ENCODE data around the gene LYPD3.

The LYPD3 gene

DNA sequence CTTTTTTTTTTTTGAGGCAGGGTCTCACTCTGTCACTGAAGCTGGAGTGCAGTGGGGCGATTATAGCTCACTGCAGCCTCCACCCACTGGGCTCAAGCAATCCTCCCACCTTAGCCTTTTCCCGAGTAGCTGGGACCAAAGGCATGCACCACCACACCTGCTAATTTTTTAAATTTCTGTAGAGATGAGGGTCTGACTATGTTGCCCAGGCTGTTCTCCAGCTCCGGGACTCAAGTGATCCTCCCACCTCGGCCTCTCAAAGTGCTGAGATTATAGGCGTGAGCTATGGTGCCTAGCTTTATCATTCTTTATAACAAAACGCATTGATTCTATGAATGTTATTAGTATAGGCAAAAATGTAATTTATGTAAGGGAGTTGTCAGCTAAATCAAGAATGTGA is 17.9 kb upstream of the LYPD3 start:
- no peak for DNase-seq

DNA sequence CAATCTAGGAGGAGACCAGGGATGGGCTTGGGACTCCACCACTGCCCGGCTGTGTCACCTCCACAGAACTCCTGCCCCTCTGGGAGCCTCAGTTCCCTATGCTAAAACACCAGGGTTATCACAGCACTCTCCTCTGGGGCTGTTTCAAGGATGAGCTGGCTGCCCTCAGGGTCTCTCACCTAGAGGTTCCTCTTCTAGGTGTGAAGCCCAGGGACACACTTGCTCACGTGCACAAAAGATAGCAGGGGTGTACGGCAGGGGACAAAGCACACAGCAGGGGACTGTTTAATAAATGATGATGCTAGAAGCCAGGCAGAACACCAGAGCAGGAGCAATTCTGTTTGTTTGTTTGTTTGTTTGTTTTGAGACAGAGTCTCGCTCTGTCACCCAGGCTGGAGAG is 16.8 kb upstream of the LYPD3 start:
- DNase-seq: no peak

DNA sequence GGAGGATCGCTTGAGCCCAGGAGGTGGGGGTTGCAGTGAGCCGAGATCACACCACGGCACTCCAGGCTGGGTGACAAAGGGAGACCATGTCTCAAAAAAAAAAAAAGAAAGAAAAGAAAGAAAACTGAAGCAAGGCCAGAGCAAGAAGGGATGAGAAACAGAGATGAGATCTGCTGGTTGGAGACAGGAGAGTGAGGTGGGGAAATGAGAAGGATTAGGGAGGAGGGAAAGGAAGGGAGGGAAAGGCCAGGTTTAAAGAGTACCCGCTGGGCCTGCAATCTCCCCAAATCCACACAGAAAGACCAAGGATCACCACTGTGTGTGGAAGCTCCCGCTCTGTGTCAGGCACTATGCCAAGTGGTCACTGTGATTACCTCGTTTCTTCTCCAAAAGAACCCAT is 16.3 kb upstream of the LYPD3 start:
- DNase-seq: no peak

DNA sequence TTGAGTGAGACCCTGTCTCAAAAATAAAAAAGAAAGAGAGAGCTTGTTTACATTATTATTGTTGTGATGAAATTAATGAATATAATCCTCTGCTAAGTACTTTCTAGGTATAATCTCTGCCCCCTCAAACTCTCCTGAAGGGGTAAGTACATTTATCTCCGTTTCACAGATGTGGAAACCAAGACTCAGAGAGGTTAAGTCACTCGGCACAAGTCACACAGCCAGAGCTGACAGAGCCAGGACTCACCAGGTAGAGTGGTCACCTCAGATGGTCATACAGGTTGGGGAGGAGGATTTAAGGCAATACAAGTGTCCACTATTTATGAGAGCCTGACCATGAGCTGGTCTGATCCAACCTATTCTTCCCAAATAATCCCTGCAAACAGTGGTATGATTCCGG is 15.2 kb upstream of the LYPD3 start:
- DNase-seq: no peak

DNA sequence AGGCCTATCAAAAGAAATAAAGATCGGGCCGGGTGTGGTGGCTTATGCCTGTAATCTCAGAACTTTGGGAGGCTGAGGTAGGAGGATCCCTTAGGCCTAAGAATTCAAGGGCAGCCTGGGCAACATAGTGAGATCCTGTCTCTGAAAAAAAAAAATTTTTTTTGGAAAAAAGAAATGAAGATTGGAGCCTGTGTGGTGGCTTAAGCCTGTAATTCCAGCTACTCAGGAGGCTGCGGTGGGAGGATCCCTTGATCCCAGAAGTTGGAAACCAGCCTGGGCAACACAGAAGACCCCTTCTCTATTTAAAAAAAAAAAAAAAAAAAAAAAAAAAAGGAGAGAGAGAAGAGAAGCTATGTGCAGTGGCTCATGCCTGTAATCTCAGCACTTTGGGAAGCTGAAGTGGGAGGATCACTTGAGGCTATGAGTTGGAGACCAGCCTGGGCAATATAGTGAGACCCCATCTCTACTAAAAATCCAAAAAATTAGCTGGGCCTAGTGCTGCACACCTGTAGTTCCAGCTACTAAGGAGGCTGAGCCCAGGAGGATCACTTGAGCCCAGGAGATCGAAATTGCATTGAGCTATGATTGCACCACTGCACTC is 14.7 kb upstream of the LYPD3 start:
- DNase-seq: no peak

DNA sequence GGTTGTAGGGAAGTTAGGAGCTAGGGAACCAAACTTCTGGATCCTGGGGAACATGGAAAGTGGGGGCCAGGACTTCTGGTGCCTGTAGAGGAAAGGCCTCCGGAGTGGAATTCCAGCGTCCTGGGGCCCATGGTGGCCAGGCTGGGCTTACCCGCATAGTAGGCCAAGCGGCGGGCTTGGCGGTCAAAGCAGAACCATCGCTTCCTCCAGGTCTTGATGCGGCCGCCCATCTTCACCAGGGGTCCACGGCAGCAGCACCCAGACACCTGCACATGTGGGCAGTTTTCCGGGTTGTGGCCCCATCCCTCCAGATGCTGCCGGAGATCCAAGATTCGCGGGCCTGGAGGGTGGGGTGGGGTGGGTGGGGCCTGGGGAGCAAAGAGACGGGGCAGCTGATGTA is 13.8 kb upstream of the LYPD3 start:
- DNase-seq: no peak

DNA sequence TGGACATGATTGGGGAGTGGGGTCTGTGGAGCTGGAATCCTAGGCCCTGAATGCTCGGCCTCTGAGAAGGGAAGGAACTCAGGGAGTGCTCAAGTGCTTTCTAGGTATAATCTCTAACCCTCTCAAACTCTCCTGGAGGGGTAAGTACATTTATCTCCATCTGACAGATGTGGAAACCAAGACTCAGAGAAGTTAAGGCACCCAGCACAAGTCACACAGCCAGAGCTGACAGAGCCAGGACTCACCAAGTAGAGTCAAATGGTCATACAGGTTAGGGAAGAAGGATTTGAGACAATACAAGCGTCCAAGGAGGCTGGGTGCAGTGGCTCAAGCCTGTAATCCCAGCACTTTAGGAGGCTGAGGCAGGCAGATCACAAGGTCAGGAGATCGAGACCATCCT is 12.9 kb upstream of the LYPD3 start:
- DNase-seq: no peak

DNA sequence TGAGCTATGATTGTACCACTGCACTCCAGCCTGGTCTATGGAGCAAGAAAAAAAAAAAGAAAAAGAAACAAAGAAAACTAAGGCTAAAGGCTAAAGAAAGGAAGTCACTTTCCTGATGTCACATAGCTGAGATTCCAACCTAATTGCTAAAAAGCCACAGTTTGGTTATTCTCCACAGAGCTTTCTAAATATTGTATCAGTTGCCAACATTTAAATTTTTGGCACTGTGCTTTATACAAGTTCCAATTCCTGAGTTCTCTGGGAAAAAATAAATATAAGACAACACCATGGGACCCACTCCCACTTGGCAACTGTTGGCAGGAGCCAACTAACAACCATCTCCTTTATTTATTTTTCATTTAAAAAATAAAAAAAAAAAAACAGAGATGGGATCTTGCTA is 11.2 kb upstream of the LYPD3 start:
- no peak for DNase-seq

DNA sequence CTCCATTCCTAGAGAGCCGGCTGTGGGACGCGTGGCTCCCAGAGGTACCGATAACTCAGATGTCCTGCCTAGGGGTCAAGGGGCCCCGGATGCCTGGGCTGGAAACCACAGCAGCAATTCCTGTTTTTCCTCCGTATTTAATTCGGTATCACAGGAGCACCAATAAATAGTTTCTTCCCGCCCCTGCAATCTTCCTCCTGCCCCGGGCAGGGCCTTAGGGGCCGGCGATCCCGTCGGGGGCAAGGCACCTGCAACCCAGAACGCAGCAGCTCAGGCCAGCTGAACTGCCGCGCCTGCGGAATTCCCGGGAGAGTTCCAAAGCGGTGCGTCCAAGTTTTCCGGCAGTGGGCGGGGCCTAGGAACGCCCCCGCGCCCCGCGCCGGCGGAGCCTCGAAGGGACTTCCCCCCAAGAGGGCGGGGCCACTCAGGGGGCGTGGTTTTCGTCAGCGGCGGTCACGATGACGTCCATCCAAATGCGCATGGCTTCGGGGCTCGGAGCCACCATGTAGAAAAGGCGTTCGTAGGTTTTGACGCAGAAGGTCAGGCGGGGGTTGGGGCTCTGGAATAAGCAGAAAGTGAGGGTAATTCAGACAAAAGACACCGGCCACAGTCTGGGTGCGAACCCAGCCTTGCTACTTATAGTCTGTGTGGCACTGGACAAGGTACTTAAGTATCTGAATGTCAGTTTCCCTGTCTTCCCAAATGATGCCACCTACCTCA is 9.7 kb upstream of the LYPD3 start:
- DNase-seq: peak; percentile 64

DNA sequence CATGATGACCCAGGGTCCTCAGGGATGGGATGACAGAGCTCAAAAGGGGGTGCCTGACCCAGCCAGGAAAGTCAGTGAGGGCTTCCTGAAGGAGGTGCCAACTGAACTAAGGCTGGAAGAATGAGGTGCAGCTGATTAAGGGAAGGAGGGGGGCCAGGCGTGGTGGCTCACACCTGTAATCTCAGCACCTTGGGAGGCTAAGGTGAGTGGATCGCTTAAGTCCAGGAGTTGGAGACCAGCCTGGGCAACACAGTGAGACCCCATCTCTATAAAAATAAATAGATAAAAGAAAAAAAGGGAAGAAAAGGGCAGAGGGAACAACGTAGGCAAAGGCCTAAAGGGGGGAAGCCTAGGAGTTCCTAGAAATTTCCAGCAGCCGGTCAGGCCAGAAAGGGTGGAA is 9.1 kb upstream of the LYPD3 start:
- DNase-seq: no peak

DNA sequence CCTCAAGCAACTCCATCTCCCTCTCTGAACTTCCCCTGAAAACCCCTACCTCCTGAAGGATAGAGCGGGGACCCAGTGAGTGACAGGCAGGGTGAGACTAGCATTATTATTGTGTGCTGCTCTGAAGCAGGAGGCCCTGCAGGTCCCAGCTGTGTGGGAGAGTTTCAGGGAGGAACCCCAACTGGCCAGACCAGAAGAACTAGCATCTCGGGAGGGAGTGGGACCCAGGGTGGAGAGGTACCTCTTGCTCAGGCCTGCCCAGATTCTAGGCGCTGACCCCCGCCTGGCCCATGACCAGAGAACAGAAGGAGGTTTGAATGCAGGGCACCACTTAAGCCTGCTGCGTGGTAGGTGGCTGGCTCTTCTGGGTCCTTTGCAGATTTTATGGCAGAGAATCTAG is 5.7 kb upstream of the LYPD3 start:
- DNase-seq: no peak

DNA sequence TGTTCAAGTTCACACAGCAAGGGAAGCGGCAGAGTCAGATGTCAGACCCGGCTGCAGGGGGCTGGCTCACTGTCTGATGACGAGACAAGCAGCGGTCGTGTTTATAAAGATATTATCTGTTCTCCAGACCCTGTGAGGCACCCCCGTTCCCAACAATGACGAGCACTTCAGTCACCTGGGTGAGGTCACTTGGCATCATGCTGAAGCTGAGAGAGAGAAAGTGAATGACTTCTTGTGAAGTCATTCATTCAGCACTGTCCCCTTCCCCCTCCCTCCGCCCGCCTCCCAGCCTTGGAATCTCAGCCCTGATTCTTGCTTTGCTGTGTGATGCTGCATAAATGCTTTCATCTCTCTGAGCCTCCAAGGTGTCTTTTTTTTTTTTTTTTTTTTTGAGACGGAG is 4.9 kb upstream of the LYPD3 start:
- DNase-seq: no peak

DNA sequence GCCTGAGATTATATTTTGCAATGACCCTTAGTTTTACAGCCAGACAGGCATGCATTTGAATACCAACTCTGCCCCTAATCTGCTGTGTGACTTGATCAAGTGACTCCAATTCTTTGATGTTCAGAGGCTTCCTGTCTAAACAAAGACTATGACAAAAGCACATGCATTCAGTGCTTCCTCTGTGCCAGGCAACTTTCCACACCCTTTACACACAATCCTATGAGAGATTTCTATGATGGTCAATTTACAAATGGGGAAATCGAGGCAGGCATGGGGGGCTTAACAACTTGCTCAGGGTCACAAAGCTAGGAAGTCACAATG is 3.7 kb upstream of the LYPD3 start:
- DNase-seq: no peak

DNA sequence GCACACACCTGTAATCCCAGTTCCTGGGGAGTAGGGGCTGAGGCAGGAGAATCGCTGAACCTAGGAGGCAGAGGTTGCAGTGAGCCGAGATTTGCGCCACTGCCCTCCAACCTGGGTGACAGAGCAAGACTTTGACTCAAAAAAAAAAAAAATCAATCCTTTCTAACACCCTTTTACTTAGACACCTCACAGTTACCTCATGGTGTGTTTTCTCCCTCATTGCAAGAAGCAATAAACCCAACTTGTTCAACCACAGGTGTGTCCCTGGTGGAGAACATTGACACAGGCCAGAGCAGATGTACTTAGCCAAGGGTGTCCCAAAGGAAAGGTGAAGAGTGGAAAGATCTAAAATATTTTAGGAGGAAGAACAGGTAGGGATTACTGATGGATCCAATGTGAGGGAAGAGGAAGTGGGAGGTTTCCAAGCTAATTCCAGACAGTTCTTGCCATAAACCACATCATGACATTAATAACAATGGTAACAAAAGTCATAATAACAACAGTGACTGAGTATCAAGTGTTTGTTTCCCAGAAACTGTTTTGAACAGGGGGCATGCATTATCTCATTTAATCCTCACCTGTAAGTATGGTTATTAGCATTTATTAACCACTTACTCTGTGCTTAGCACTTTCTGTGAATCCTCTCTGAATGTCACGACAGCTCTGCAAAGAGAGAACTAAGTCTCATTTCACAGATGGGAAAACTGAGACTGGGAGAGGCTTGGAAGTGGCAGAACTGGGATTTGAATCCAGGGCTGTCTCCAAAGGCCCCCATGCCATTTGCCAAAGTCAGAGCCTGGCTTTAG is 3.1 kb upstream of the LYPD3 start:
- no peak for DNase-seq

DNA sequence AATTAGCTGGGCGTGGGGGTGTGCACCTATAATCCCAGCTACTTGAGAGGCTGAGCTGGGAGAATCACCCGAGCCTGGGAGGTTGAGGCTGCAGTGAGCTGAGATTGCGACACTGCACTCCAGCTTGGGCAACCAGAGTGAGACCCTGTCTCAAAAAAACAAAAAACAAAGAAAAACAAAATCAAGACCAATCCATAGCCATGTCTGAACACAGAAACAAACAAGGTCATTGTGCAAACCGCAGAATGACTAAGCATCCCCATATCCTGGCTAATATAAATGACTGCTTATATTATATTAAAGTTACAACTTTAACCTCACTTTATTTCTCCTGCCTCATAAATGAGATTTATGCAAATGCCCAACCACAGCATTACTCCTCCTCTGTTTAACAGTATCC is 2.3 kb upstream of the LYPD3 start:
- no peak for DNase-seq

DNA sequence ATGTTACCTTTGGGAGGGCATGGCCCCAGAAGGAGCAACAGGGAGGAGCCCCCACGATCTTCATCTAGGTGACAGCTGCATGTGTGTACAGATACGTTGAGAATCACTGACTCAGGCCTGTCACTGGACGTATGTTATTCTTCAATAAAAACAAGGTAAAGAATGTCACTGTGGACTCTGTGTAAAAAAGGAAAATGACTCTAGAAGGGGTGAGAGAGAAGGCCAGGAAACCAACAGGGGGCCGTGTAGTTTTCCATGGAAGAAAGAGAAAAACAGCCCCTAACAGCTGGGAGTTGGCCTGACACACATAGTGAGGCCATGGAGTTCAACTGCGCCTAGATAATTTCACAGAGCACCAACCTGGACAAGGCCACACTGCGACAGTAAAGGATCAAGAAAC is 1.9 kb upstream of the LYPD3 start:
- no peak for DNase-seq

DNA sequence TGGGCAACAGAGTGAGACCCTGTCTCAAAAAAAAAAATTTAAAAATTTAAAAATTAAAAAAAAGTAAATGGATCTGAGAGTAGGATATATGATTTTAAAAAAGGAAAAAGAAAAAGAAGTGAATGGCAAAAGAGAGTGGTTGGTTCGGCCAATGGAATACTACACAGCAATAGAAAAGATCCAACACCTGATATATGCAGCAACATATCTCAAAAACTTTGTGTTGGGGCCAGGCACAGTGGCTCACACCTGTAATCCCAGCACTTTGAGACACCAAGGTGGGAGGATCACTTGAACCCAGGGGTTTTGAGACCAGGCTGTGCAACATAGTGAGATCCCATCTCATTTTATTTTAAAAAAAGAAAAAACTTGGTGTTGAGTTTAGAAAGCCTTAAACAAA is 1.4 kb upstream of the LYPD3 start:
- DNase-seq: no peak

DNA sequence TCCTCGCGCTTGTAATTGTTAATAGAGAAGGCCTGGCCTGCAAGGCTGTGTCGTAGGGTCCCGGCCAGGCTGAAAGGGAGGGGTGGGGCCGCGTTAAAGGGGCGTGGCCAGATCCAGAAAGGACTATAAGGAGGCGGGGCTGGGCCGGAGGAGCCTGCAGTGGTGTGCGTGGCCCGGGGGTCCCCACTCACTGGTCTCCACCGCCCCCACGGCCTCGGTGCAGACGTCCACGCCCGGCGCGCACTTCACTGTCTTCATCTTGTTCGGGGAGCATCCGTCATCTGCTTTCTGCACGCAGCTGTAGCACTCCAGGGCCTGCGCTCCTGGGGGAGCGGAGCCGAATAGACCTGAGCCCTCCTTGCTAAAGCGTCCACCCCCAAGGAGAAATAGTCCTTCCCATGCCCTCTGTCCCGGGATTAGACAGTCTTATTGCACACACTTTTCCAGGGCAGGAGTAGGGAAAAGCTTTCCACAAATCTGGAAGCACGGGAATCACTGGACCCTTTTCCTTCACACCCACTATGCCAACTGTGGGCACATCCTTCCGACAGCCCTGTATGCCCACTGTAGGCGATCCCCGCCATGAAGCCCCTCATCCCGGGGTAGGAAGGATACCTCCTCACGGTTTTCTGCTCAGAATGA is 1.2 kb downstream of the LYPD3 start:
- no peak for DNase-seq

DNA sequence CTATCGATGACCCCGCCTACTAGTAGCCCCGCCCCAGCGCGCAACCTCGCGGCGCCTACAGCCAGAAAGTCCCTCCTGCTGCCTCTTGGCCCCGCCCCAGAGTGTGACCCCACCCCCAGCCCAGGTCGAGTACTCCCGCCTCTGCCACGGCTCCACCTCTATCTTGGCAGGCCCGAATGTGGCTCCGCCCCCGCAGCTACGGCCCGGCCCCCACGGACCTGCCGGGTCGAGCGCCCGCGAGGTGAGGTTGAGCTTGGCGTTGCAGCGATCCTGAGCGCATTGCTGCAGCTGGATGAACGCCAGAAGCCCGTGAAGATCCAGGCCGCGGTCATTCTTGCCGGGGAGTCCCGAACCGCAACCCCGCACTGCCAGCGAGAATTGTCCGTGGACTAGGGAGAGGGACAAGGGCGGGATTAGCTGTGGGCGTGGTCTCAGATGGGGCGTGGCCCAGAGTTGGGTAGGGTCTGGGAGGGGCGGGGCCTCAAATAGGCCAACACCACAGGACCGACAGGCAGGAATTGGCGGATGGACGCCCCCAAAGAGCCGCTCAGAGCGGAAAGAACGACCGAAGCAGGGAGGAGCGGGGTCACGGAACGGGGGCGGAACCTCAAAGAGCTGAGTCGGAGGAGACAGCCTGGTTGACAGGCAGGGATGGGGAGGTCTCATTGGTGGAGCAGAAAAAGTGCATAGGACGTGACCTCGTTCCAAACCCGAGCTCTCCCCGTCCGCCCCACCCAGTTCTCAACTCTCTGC is 1.9 kb downstream of the LYPD3 start:
- peak; percentile 90 for DNase-seq

DNA sequence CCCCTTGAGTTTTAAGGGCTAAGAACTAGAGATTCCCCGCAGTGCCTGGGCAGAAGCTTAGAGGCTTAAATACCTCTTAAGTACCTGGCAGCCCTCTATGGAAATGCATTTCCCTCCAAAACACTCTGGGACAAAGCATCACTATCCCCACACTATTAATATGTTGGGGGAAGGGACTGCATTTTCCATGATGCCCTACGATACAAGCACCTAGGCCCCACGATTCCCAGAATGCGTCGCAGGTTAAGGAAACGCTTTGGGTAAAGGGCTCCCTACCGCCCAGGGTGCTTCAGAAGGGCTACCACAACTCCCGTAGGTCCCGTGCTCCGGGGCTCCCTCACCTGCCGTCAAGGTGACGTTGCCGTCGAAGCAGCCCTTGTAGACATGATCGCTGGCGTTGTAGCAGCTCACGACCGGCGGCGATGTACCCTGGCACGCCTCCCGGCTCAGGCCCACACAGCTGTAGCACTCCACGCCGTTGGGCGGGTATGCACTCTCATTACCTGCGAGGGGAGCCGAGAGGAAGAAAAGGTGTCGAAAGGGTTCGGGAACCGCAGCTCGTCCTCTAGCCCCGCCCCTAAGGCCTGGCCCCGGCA is 2.5 kb downstream of the LYPD3 start:
- DNase-seq: peak; percentile 55

DNA sequence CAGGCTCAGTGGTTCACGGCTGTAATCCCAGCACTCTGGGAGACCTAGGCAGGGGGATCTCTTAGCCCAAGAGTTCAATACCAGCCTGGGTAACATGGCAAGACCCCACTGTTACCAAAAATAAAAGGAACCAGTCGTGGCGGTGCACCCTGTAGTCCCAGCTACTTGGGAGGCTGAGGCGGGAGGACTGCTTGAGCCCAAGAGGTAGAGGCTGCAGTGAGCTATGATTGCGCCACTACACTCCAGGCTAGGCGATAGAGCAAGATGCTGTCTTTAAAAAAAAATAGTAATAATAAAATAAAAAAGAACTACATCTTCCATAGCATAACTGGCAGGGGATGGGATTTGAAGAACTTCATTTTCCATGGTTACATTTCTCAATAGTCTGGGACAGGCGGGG is 3.0 kb downstream of the LYPD3 start:
- DNase-seq: no peak

DNA sequence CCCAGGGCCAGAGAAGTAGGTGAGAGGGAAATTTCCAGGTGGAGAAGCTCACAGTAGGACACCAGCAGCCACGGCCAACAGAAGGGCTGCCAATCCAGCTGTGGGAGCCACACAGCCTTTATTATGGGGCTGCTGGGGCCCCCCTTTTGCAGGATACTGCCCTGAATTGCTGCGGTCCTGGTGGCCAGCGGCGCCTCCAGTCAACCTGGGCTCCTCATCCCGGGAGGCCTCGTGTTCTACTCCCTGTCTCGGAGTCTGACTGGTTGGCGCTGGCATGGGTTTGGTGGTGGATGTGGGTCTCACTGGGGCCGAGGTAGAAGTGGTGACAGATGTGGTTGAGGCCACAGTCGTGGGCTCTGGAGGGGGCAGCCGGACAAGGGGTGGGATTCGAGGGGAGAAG is 4.1 kb downstream of the LYPD3 start:
- DNase-seq: no peak
